ENCODE measurements around the gene ZC3H12A.
"Not testable (repeated sequence)": the region's sequence is repeated elsewhere in the genome, so short reads cannot be mapped to it uniquely, and the experiment has no call there.

- TF ChIP-seq, protein P1, sequence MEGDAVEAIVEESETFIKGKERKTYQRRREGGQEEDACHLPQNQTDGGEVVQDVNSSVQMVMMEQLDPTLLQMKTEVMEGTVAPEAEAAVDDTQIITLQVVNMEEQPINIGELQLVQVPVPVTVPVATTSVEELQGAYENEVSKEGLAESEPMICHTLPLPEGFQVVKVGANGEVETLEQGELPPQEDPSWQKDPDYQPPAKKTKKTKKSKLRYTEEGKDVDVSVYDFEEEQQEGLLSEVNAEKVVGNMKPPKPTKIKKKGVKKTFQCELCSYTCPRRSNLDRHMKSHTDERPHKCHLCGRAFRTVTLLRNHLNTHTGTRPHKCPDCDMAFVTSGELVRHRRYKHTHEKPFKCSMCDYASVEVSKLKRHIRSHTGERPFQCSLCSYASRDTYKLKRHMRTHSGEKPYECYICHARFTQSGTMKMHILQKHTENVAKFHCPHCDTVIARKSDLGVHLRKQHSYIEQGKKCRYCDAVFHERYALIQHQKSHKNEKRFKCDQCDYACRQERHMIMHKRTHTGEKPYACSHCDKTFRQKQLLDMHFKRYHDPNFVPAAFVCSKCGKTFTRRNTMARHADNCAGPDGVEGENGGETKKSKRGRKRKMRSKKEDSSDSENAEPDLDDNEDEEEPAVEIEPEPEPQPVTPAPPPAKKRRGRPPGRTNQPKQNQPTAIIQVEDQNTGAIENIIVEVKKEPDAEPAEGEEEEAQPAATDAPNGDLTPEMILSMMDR (IDR thresholded peaks at IDR 0.05) = not testable (repeated sequence)
- TF ChIP-seq EP300 (IDR thresholded peaks at IDR 0.05) = not testable (repeated sequence)
Observed at GRCh38 chr1:37502791-37503190, 28.4 kb downstream of the ZC3H12A start.
